Skeletal muscle satellite cell (primary cell): Measurements from ENCODE around the gene LCNL1.

Source experiments
- H3K27me3 ChIP-seq: 2 replicates; pipeline ENCODE4 v1.7.0; 2013; ENCODE audit warnings: low read length; ENCODE audit not compliant: control insufficient read depth, insufficient read depth
- H3K36me3 ChIP-seq: 2 replicates; pipeline ENCODE4 v1.7.0; 2013; ENCODE audit warnings: mild to moderate bottlenecking, control low read depth, low read length; ENCODE audit not compliant: insufficient read depth
- H3K4me1 ChIP-seq: 2 replicates; pipeline ENCODE4 v1.7.0; 2013; ENCODE audit warnings: low read length; ENCODE audit not compliant: control insufficient read depth, insufficient read depth
- H3K4me2 ChIP-seq: 2 replicates; pipeline ENCODE4 v1.7.0; 2013; ENCODE audit warnings: mild to moderate bottlenecking, low read length
- H3K4me3 ChIP-seq: 2 replicates; pipeline ENCODE4 v1.7.0; 2013; ENCODE audit warnings: low read length
- H3K9ac ChIP-seq: 2 replicates; pipeline ENCODE4 v1.7.0; 2013; ENCODE audit warnings: mild to moderate bottlenecking, low read depth, low read length, moderate library complexity
- H3K9me3 ChIP-seq: replicated peaks from 2 replicates; pipeline ENCODE4 v1.7.0; 2013; ENCODE audit warnings: mild to moderate bottlenecking, control low read depth, low read length

The LCNL1 gene

DNA sequence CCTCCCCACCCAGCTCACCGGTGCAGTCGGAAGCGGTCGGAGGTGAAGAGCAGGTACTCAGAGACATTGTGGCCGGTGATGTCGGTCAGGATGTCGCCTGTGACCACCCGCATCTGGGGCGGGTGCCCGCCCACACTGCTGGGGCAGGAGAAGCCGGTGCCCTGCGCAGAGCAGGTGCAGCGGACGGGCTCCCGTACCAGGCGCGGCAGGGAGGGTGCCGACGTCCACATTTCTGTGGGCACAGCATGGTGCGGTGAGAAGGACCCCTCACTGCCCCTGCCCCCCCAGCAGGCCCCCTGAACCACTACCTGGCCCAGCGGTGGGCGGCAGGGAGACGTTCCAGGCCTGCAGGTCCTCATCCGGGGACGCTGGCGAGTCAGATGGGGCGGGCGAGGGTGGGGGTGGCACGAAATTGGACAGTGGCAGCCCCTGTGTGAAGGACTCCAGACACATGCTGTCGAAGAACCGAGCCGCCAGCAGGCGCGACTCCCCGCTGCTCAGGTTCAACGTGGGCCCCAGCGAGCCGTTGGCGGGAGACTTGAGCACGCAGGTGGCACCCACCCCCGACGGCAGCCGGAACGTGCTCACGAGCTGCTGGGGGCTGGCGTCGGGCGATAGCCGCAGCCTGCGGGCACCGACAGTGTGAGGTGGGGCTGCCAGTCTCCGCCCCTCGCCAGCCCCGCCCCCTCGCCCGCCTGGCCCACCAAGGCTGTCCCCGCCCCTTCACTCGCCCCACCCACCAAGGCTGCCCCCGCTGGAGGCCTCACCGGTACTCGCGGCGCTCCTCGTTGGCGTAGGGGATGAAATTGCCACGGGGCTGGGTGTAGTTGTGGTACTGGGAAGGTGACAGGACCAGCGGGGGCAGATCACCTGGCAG lies 30.1 kb downstream of the LCNL1 start:
- Histone ChIP-seq H3K27me3 (no peaks in the 10 kb centered on the region), H3K4me1 (no peaks in the 10 kb centered on the region), H3K4me2 (no peak overlapping the region), H3K36me3 (peaks cover 12% of the 10 kb centered on the region), H3K9ac (no peak overlapping the region), H3K9me3 (no peaks in the 10 kb centered on the region), H3K4me3 (no peak overlapping the region)

DNA sequence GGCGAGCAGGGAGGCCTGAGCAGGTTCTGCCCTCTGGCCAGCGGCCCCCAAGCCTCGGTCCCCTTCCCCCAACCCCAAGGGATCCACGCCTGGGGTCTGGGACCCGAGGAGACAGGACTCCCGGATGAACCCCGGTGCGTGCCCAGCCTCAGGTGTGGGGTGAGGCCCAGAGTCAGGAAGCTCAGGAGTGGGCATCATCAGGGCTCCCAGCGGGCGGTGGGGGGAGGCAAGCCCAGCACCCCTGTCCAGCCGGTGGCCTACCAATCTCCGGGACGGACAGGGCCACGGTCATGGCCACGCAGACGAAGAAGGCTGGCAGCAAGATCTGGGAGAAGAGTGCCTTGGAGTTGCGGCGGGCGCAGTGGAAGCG lies 30.8 kb downstream of the LCNL1 start:
- Histone ChIP-seq H3K4me1 (no peaks in the 10 kb centered on the region), H3K27me3 (no peaks in the 10 kb centered on the region), H3K4me3 (no peak overlapping the region), H3K9me3 (no peaks in the 10 kb centered on the region), H3K4me2 (no peak overlapping the region), H3K36me3 (peaks cover 12% of the 10 kb centered on the region), H3K9ac (no peak overlapping the region)

DNA sequence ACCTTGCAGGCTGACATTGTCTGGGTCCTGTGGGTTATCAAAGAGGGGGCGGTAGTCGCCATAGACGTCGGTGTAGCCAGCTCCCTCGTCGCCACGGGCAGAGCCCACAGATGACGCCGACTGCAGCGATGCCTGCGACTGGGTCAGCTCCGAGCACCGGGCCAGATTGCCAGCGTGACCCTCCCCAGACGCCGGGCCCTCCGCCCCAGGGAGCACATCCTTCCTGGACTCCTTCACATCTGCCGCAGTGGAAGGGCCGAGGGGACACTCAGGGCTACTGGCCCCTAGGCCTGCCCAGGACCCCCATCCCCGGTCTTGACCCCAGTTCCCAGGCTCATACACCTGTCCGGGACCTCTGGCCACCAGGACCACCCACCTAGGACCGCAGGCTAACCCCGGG lies 31.4 kb downstream of the LCNL1 start:
- H3K36me3 ChIP-seq: peaks cover 12% of the 10 kb centered on the region
- H3K4me1 ChIP-seq: no peaks in the 10 kb centered on the region
- H3K27me3 ChIP-seq: no peaks in the 10 kb centered on the region
- no peak overlapping the region for H3K9ac ChIP-seq
- H3K4me3 ChIP-seq: no peak overlapping the region
- no peak overlapping the region for H3K4me2 ChIP-seq
- H3K9me3 ChIP-seq: no peaks in the 10 kb centered on the region

DNA sequence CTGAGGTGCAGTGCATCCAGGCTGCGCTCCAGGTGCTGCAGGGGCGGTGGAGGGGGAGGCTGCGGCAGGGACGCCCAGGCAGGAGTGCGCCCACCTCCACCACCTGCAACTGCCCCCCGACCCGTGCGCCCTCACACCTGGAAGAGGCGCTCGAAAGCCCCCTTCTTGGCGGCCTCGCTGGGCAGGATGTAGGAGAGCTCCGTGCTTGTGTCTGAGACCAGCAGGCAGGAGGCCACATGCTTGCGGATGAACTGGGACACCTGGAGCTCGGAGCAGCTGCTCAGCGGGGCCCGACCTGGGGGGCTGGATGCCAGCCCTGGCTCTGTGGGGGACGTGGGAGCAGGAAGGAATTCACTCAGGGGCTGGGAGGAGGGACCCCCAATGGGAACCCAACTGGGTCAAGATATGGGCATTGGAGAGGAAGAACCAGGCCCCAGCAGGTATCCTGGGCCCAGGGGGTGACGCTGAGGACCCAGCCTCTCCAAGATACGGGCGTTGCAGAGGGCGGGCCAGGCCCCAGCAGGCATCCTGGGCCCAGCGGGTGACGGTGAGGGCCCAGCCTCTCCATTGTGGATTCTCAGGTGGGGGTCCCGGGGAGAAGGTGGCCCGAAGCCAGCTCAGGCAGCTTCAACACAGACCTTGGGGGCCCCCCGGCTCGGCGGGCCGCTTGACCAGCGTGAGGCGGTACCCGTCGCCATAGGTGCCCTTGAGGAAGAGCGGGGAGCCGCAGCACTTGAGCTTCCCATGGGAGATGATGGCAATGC lies 32.2 kb downstream of the LCNL1 start:
- no peak overlapping the region for H3K9ac ChIP-seq
- peaks cover 9% of the 10 kb centered on the region for H3K36me3 ChIP-seq
- H3K9me3 ChIP-seq: no peaks in the 10 kb centered on the region
- no peaks in the 10 kb centered on the region for H3K27me3 ChIP-seq
- no peak overlapping the region for H3K4me3 ChIP-seq
- no peak overlapping the region for H3K4me2 ChIP-seq
- no peaks in the 10 kb centered on the region for H3K4me1 ChIP-seq

DNA sequence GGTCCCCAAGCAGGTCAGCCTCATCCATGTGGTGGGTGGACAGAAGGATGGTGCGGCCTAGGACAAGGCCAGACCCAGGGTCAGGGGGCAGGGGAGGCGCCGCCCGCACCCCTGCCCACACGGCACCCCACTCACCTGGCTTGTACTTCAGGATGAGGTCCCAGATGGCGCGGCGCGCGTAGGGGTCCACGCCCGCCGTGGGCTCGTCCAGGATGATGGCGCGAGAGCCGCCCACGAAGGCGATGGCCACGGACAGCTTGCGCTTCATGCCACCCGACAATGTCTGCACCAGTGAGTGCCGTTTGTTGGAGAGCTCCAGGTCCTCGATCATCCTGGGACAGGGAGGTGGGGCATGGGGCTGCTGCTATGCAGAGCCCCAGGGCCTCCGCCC lies 32.7 kb downstream of the LCNL1 start:
- Histone ChIP-seq H3K36me3 (peaks cover 9% of the 10 kb centered on the region), H3K9me3 (no peaks in the 10 kb centered on the region), H3K4me1 (no peaks in the 10 kb centered on the region), H3K27me3 (no peaks in the 10 kb centered on the region), H3K4me3 (no peak overlapping the region), H3K4me2 (no peak overlapping the region), H3K9ac (no peak overlapping the region)

DNA sequence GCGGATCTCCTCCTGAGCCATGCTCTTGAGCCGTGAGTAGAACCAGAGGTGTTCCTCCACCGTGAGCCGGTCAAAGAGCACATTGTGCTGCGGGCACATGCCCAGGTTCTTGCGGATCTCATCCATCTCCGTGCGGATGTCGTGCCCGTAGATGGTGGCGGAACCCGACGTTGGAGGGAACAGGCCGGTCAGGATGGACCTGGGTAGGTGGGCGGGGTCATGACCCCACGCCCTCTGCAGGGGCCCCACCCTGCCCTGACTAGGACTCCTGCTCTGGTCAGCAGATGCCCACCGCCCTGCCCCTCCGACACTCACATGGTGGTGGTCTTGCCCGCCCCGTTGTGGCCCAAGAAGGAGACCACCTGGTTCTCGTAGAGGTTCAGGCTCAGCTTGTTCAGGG lies 33.2 kb downstream of the LCNL1 start:
- H3K4me1 ChIP-seq: no peaks in the 10 kb centered on the region
- no peak overlapping the region for H3K4me2 ChIP-seq
- H3K27me3 ChIP-seq: no peaks in the 10 kb centered on the region
- no peaks in the 10 kb centered on the region for H3K9me3 ChIP-seq
- H3K9ac ChIP-seq: no peak overlapping the region
- H3K36me3 ChIP-seq: peaks cover 9% of the 10 kb centered on the region
- no peak overlapping the region for H3K4me3 ChIP-seq

DNA sequence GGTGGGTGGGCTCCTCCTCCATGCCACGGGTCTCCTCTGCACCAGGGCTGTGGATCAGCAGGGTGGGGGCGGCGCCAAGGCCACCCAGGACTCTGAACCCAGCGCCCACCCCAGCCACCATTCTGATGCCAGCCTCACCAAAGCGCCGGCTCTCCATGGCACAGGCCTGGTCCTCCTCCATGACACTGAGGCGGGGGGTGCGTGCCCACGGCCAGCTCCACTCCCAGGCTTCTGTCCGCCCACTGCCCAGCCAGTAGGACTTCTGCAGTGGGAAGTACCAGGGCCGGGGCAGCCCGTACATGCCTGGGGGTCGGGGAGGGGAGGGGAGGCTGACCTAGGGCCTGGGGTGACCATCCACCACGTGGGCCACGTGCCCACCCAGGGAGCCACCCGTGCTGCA lies 33.6 kb downstream of the LCNL1 start:
- peaks cover 9% of the 10 kb centered on the region for H3K36me3 ChIP-seq

DNA sequence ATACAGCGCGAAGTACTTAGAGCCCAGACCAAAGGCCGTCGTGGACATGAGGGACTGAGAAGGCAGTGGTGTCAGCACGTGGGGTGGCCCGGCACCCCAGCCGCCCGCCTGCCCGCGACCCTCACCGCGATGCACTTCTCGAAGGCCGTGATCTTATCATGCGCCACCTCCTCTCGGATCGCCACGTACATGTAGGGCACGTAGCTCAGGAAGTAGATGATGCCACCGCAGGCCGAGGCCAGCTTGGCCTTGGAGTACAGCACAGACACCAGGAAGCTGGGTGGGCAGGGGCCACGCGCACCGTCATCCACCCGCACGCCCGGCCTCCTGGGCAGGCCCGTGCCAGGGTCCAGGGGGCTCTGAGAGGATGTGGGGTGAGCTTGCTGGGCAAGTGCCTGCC lies 34.3 kb downstream of the LCNL1 start:
- no peaks in the 10 kb centered on the region for H3K27me3 ChIP-seq
- peaks cover 9% of the 10 kb centered on the region for H3K36me3 ChIP-seq
- no peaks in the 10 kb centered on the region for H3K9me3 ChIP-seq
- H3K9ac ChIP-seq: no peak overlapping the region
- H3K4me1 ChIP-seq: no peaks in the 10 kb centered on the region
- no peak overlapping the region for H3K4me3 ChIP-seq
- H3K4me2 ChIP-seq: no peak overlapping the region

More for the DNA sequence above, 33.6 kb downstream of the LCNL1 start:
- no peaks in the 10 kb centered on the region for H3K9me3 ChIP-seq
- no peak overlapping the region for H3K4me2 ChIP-seq
- no peaks in the 10 kb centered on the region for H3K27me3 ChIP-seq
- no peak overlapping the region for H3K4me3 ChIP-seq
- no peak overlapping the region for H3K9ac ChIP-seq
- H3K4me1 ChIP-seq: no peaks in the 10 kb centered on the region

DNA sequence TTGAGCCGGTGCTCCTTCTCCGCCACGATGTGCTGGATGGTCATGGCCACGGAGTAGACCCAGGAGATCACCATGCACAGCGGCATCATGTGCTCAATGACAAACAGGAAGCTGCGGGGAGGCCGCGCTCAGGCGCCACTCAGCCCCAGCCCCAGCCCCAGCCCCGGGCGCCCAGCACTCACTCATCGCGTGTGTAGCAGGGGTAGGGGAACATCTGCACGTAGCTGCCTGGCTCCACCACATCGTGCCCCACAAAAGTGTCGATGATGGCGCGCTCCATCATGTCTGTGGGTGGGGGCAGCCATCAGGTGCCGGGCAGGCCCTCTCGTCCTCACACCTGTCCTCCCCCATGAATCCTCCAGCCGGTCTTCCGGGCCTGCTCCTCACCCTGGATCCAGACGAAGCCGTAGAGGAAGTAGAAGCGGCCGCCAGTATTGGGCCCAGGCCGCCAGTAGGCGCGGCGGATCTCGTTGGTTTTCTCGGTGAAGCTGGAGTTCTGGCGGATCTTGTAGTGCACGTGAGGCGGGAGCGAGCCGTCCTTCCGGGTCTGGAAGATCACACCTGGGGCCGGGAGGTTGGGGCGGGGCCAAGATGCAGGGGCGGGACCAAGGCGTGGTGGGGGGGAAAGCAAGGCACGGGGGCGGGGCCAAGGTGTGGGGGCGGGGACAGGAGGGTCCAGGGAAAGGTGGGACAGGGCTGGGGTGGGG lies 35.2 kb downstream of the LCNL1 start:
- Histone ChIP-seq H3K4me2 (no peak overlapping the region), H3K9me3 (no peaks in the 10 kb centered on the region), H3K4me1 (peaks cover 2% of the 10 kb centered on the region), H3K4me3 (no peak overlapping the region), H3K9ac (no peak overlapping the region), H3K36me3 (peaks cover 9% of the 10 kb centered on the region), H3K27me3 (no peaks in the 10 kb centered on the region)

DNA sequence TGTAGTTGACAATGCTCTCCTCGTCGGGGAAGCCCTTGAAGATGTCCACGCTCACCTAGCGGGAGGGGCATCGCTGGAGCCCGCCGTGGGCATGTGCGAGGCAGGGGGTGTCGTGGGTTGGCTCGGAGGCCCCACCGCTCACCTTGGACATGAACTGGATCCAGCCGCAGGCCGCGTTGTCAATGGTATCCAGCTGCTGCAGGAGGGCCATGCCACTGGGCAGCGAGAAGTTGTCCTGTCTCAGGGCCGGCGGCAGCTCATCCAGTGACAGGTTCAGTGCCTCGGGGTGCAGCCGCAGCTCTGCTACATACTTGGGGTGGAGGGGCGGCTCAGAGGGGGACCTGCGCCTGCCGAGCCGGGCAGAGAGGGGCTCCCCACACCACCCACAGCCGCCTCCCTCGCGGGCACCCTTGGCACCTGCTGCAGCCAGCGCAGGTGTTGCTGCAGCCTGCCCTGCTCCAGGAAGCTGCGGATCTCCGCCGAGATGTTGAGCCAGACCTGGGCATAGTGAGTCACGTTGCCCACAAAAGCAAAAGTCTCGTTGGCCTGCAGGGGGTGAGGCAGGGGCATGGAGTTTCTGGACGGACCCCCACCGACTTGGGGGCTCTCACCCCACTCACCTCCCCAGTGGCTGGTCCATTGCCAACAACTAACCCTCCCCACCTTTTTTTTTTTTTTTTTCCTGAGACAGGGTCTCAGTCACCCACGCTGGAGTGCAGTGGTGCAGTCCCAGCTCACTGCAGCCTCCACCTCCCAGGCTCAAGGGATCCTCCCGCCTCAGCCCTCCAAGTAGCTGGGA lies 36.2 kb downstream of the LCNL1 start:
- Histone ChIP-seq H3K4me1 (peaks cover 10% of the 10 kb centered on the region), H3K36me3 (peaks cover 9% of the 10 kb centered on the region), H3K9me3 (no peaks in the 10 kb centered on the region), H3K27me3 (no peaks in the 10 kb centered on the region), H3K4me2 (no peak overlapping the region), H3K9ac (no peak overlapping the region), H3K4me3 (no peak overlapping the region)
